ENCODE data around the gene RCAN3. TPM values are rescaled to one million over a fixed set of nuclear protein-coding genes. Genes with fewer than 3 reads are reported as not detected.
"Not testable (repeated sequence)": the region's sequence is repeated elsewhere in the genome, so short reads cannot be mapped to it uniquely, and the experiment has no call there.

RCAN3 gene
- total RNA-seq, 1 experiment from 2014 or later = 10.2 TPM

GRCh38 chr1:24490101-24490781 lies 12.4 kb upstream of the RCAN3 start:
- ChIA-PET POLR2A (no interaction called here), CTCF (interaction anchor here (1.4 to 2.0 kb wide), 2 partner anchors 51 to 75 kb away, joined by 3 to 5 read pairs; partner anchors contain the start of gene NIPAL3)
- no peak for TF ChIP-seq CTCF (IDR thresholded peaks at IDR 0.05; ENCODE audit: insufficient read depth in 1 of 2, low read depth in 1 of 2, low read length in 1 of 2, severe bottlenecking in 1 of 2, unreplicated experiment in 1 of 2)
- no TSS peak for BruUV-seq (replicated peaks)
- intact Hi-C loops (cut with micrococcal nuclease; ENCODE audit: unreplicated experiment) = no loop called here
- H3K9me3 ChIP-seq = no peaks in the 10 kb centered on the region
- Mint-ChIP-seq H3K27ac (ENCODE audit: unreplicated experiment) (no peak overlapping the region), H3K4me3 (ENCODE audit: unreplicated experiment) (no peak overlapping the region), H3K27me3 (ENCODE audit: insufficient read depth, unreplicated experiment) (no peaks in the 10 kb centered on the region), H3K9me3 (ENCODE audit: unreplicated experiment) (no peaks in the 10 kb centered on the region), H3K4me1 (ENCODE audit: low read depth, unreplicated experiment) (no peaks in the 10 kb centered on the region), H3K36me3 (ENCODE audit: insufficient read depth, unreplicated experiment) (no peaks in the 10 kb centered on the region)
- H3K36me3 ChIP-seq (ENCODE audit: control insufficient read depth, insufficient read depth, low read length) = no peaks in the 10 kb centered on the region
- H3K4me3 ChIP-seq (ENCODE audit: low read depth, low read length) = no peak overlapping the region
- no peak for DNase-seq
- H3K4me1 ChIP-seq = no peaks in the 10 kb centered on the region
- H3K27me3 ChIP-seq (replicated peaks; ENCODE audit: control insufficient read depth, insufficient read depth, low read length) = no peaks in the 10 kb centered on the region

GRCh38 chr1:24491577-24492360 lies 10.9 kb upstream of the RCAN3 start:
- no peaks in the 10 kb centered on the region for H3K36me3 ChIP-seq (ENCODE audit: control insufficient read depth, insufficient read depth, low read length)
- no peaks in the 10 kb centered on the region for H3K9me3 Mint-ChIP-seq (ENCODE audit: unreplicated experiment)
- no peak for DNase-seq
- CTCF ChIA-PET = interaction anchor here (0.7 to 2.0 kb wide), 3 partner anchors 50 to 1651 kb away, joined by 3 to 5 read pairs (median 3); partner anchors contain the start of gene NIPAL3
- no peaks in the 10 kb centered on the region for H3K36me3 Mint-ChIP-seq (ENCODE audit: insufficient read depth, unreplicated experiment)
- H3K4me3 Mint-ChIP-seq (ENCODE audit: unreplicated experiment) = no peak overlapping the region
- H3K27ac Mint-ChIP-seq (ENCODE audit: unreplicated experiment) = no peak overlapping the region
- intact Hi-C loops (cut with micrococcal nuclease; ENCODE audit: unreplicated experiment) = no loop called here
- no peaks in the 10 kb centered on the region for H3K9me3 ChIP-seq
- H3K4me3 ChIP-seq (ENCODE audit: low read depth, low read length) = no peak overlapping the region
- BruUV-seq (replicated peaks) = no TSS peak
- no peaks in the 10 kb centered on the region for H3K4me1 Mint-ChIP-seq (ENCODE audit: low read depth, unreplicated experiment)
- H3K4me1 ChIP-seq = no peaks in the 10 kb centered on the region
- TF ChIP-seq CTCF (IDR thresholded peaks at IDR 0.05; ENCODE audit: insufficient read depth in 1 of 2, low read depth in 1 of 2, low read length in 1 of 2, severe bottlenecking in 1 of 2, unreplicated experiment in 1 of 2) = no peak
- POLR2A ChIA-PET = interaction anchor here (0.7 kb wide), 1 partner anchor 572 kb away, joined by 4 read pairs; no protein-coding TSS in a partner anchor
- H3K27me3 ChIP-seq (replicated peaks; ENCODE audit: control insufficient read depth, insufficient read depth, low read length) = no peaks in the 10 kb centered on the region
- H3K27me3 Mint-ChIP-seq (ENCODE audit: insufficient read depth, unreplicated experiment) = no peaks in the 10 kb centered on the region

GRCh38 chr1:24492935-24493334 lies 9.7 kb upstream of the RCAN3 start:
- H3K4me1 ChIP-seq; H3K36me3 ChIP-seq (ENCODE audit: control insufficient read depth, insufficient read depth, low read length); H3K9me3 Mint-ChIP-seq (ENCODE audit: unreplicated experiment); POLR2A ChIA-PET; CTCF ChIA-PET; intact Hi-C loops (cut with micrococcal nuclease; ENCODE audit: unreplicated experiment); H3K4me3 Mint-ChIP-seq (ENCODE audit: unreplicated experiment); H3K4me1 Mint-ChIP-seq (ENCODE audit: low read depth, unreplicated experiment); H3K27me3 ChIP-seq (replicated peaks; ENCODE audit: control insufficient read depth, insufficient read depth, low read length); H3K27me3 Mint-ChIP-seq (ENCODE audit: insufficient read depth, unreplicated experiment); H3K36me3 Mint-ChIP-seq (ENCODE audit: insufficient read depth, unreplicated experiment); BruUV-seq (replicated peaks); DNase-seq; H3K9me3 ChIP-seq; H3K4me3 ChIP-seq (ENCODE audit: low read depth, low read length); H3K27ac Mint-ChIP-seq (ENCODE audit: unreplicated experiment): not testable (repeated sequence)

Measured in Caco-2 (cell line).